DND-41 (cell line): Measurements from ENCODE around the gene HCST.

Source experiments
- ATAC-seq: fragments of 200-7000 bp; cut with Tn5 transposase; 3 replicates; pipeline ENCODE4 v1.9.1; 2021; ENCODE audit warnings: low read depth; ENCODE audit not compliant: insufficient read depth
- DNase-seq: peaks from one replicate; pipeline ENCODE4 v3.0.0-alpha.2; 2020
- H2AFZ ChIP-seq: 2 replicates; pipeline ENCODE4 v1.6.0; 2012; ENCODE audit warnings: low read depth, low read length
- H3K27ac ChIP-seq: 2 replicates; pipeline ENCODE4 v1.5.1; 2012; ENCODE audit warnings: low read length, inconsistent platforms
- H3K27me3 ChIP-seq: fragments of 200-600 bp; sonication (generic); 2 replicates; pipeline ENCODE4 v1.6.0; 2012; ENCODE audit warnings: low read length, mild to moderate bottlenecking, inconsistent platforms; ENCODE audit not compliant: insufficient read depth, poor library complexity
- H3K36me3 ChIP-seq: 2 replicates; pipeline ENCODE4 v1.5.1; 2012; ENCODE audit warnings: low read length, inconsistent platforms; ENCODE audit not compliant: insufficient read depth
- H3K4me1 ChIP-seq: 2 replicates; pipeline ENCODE4 v1.5.1; 2012; ENCODE audit warnings: mild to moderate bottlenecking, low read length; ENCODE audit not compliant: insufficient read depth
- H3K4me2 ChIP-seq: 2 replicates; pipeline ENCODE4 v1.6.0; 2012; ENCODE audit warnings: mild to moderate bottlenecking, moderate library complexity, low read length, inconsistent platforms; ENCODE audit not compliant: insufficient read depth
- H3K4me3 ChIP-seq, 2 experiments: fragments of 200-600 bp in 1 of 2; shearing (Covaris generic) in 1 of 2; 2 replicates each; pipeline ENCODE4 v1.5.1; 2012 to 2016; ENCODE audit warnings: inconsistent platforms in 2 of 2, low read length in 2 of 2, mild to moderate bottlenecking in 2 of 2, low read depth in 1 of 2, moderate library complexity in 1 of 2
- H3K79me2 ChIP-seq: 2 replicates; pipeline ENCODE4 v1.6.0; 2012; ENCODE audit warnings: low read length, inconsistent platforms; ENCODE audit not compliant: insufficient read depth
- H3K9ac ChIP-seq: 2 replicates; pipeline ENCODE4 v1.6.0; 2012; ENCODE audit warnings: low read depth, mild to moderate bottlenecking, inconsistent platforms, low read length, moderate library complexity
- H3K9me3 ChIP-seq: 2 replicates; pipeline ENCODE4 v1.5.1; 2012; ENCODE audit warnings: low read length, moderate library complexity, mild to moderate bottlenecking, inconsistent platforms; ENCODE audit not compliant: insufficient read depth, severe bottlenecking
- H4K20me1 ChIP-seq: 2 replicates; pipeline ENCODE4 v1.6.0; 2012; ENCODE audit warnings: low read length; ENCODE audit not compliant: insufficient read depth
- EZH2 ChIP-seq: IDR thresholded peaks from 3 replicates; pipeline ENCODE4 v1.6.1; 2012; ENCODE audit warnings: borderline replicate concordance, low read depth, mild to moderate bottlenecking, moderate library complexity, low read length, inconsistent platforms; ENCODE audit not compliant: severe bottlenecking
- TF ChIP-seq, protein P1 (sequence below): IDR thresholded peaks from 2 replicates; pipeline ENCODE4 v1.5.1; 2012; ENCODE audit warnings: borderline replicate concordance, low read length, moderate library complexity, mild to moderate bottlenecking; ENCODE audit not compliant: poor library complexity, severe bottlenecking; ENCODE audit errors: extremely low read depth

The HCST gene

DNA sequence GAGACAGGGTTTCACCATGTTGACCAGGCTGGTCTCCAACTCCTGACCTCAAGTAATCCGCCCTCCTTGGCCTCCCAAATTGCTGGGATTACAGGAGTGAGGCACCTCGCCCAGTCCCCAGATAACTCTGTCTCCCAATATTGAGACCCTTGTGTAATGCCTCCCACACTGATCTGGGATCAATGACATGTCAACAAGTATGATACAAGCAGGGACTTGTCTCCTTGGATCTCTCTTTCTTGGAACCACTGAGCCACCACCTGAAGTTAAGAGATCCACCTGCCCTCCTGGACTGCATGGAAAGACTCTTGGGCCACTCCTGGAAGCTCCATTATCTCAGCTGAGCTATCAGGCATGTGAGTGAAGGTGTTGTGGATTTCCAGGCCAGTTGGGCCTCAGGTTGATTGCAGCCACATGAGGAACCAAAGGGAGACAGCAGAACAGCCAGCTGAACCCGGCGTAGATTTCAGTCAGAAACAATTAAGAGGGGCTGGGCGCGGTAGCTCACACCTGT is 17.0 kb upstream of the HCST start:
- TF ChIP-seq EZH2 = no peak
- TF ChIP-seq, protein P1, sequence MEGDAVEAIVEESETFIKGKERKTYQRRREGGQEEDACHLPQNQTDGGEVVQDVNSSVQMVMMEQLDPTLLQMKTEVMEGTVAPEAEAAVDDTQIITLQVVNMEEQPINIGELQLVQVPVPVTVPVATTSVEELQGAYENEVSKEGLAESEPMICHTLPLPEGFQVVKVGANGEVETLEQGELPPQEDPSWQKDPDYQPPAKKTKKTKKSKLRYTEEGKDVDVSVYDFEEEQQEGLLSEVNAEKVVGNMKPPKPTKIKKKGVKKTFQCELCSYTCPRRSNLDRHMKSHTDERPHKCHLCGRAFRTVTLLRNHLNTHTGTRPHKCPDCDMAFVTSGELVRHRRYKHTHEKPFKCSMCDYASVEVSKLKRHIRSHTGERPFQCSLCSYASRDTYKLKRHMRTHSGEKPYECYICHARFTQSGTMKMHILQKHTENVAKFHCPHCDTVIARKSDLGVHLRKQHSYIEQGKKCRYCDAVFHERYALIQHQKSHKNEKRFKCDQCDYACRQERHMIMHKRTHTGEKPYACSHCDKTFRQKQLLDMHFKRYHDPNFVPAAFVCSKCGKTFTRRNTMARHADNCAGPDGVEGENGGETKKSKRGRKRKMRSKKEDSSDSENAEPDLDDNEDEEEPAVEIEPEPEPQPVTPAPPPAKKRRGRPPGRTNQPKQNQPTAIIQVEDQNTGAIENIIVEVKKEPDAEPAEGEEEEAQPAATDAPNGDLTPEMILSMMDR = no peak
- no peak overlapping the region for H3K27ac ChIP-seq
- no peak overlapping the region for H2AFZ ChIP-seq
- H3K9ac ChIP-seq = no peak overlapping the region
- no peak overlapping the region for H3K4me3 ChIP-seq
- no peaks in the 10 kb centered on the region for H3K27me3 ChIP-seq
- no peak overlapping the region for H3K4me2 ChIP-seq
- no peak for DNase-seq
- no peak for ATAC-seq
- no peaks in the 10 kb centered on the region for H3K4me1 ChIP-seq
- no peaks in the 10 kb centered on the region for H3K79me2 ChIP-seq
- 0 out of 2 replicates have a peak, but pooled peaks cover 4% of the 10 kb centered on the region for H4K20me1 ChIP-seq
- peaks cover 24% of the 10 kb centered on the region for H3K36me3 ChIP-seq
- no peaks in the 10 kb centered on the region for H3K9me3 ChIP-seq

DNA sequence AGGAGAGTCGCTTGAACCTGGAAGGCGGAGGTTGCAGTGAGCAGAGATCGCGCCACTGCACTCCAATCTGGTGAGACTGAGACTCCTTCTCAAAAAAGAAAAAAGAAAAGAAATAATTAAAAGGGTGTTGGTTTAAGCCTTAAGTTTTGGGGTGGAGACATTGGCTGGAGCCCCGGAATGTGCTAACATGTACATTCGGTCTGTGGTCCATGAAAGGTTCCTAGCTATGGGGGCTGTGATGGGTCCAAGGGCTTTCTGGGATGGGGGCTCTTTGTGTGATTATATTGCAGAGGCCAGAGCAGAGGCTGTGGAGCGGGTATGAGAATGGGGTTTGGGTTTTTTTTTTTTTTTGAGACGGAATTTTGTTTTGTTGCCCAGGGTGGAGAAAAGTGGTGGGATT is 16.4 kb upstream of the HCST start:
- no peaks in the 10 kb centered on the region for H3K79me2 ChIP-seq
- DNase-seq (no peak), ATAC-seq (no peak)
- no peak overlapping the region for H3K27ac ChIP-seq
- no peak overlapping the region for H2AFZ ChIP-seq
- H3K36me3 ChIP-seq = peaks cover 27% of the 10 kb centered on the region
- no peak for TF ChIP-seq EZH2
- TF ChIP-seq, protein P1 = no peak
- no peaks in the 10 kb centered on the region for H3K4me1 ChIP-seq
- H3K4me3 ChIP-seq = no peak overlapping the region
- H3K9me3 ChIP-seq = no peaks in the 10 kb centered on the region
- H3K27me3 ChIP-seq = no peaks in the 10 kb centered on the region
- 0 out of 2 replicates have a peak, but pooled peaks cover 4% of the 10 kb centered on the region for H4K20me1 ChIP-seq
- no peak overlapping the region for H3K4me2 ChIP-seq
- H3K9ac ChIP-seq = no peak overlapping the region

DNA sequence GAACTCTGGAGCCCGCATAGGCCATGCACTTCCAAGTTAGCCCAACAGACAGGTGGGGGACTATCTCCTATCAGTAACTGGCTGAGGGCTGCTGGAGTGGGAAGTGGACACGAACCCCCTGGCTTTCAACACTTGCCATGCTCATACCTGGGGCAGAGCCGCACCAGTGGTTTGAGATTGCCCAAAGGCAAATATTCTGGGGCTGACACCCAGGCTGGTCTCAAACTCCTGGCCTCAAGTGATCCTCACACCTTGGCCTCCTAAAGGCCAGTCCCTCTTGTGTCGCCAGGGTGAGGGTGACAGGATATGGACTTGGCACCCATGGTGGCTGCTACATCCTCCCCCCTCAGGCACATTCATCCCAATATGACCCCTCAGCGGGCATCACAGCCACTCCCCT is 15.1 kb upstream of the HCST start:
- H3K9ac ChIP-seq = no peak overlapping the region
- ATAC-seq = no peak
- H3K4me1 ChIP-seq = no peaks in the 10 kb centered on the region
- H3K36me3 ChIP-seq = peaks cover 30% of the 10 kb centered on the region
- no peaks in the 10 kb centered on the region for H3K79me2 ChIP-seq
- H4K20me1 ChIP-seq = 0 out of 2 replicates have a peak, but pooled peaks cover 4% of the 10 kb centered on the region
- TF ChIP-seq, protein P1 = no peak
- TF ChIP-seq EZH2 = no peak
- no peak for DNase-seq
- H3K4me2 ChIP-seq = no peak overlapping the region
- H3K9me3 ChIP-seq = no peaks in the 10 kb centered on the region
- no peak overlapping the region for H2AFZ ChIP-seq
- H3K27me3 ChIP-seq = no peaks in the 10 kb centered on the region
- no peak overlapping the region for H3K27ac ChIP-seq
- H3K4me3 ChIP-seq = no peak overlapping the region

DNA sequence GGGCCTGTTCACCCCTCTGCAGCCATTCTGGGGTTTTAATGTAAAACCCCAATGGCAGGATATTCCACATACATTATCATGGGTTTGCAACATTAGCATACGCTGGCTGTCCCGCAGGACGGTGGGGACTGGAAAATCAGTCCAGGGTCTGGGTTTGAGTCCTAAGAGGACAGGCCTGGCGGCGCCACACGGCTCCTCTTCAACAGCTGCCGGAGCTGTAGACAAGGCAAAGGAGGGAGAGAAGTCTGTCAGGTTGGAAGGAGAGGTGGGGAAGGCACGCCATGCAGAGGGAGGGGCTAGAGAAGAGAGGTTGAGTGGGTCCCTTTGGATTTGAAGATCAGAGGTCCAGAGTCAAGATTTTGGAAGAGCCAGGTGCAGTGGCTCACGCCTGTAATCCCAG is 13.9 kb upstream of the HCST start:
- no peaks in the 10 kb centered on the region for H3K79me2 ChIP-seq
- no peak for ATAC-seq

More for the DNA sequence above, 13.9 kb upstream of the HCST start:
- Histone ChIP-seq H2AFZ (no peak overlapping the region), H3K4me3 (no peak overlapping the region), H3K36me3 (peaks cover 30% of the 10 kb centered on the region), H3K4me1 (no peaks in the 10 kb centered on the region), H3K27ac (no peak overlapping the region), H4K20me1 (0 out of 2 replicates have a peak, but pooled peaks cover 4% of the 10 kb centered on the region), H3K27me3 (no peaks in the 10 kb centered on the region), H3K9ac (no peak overlapping the region), H3K9me3 (no peaks in the 10 kb centered on the region), H3K4me2 (no peak overlapping the region)
- TF ChIP-seq, protein P1 = no peak
- no peak for TF ChIP-seq EZH2
- no peak for DNase-seq
